Renal cortex interstitium (tissue), 11 donors: ENCODE data around the gene MAP2K3. TPM values are rescaled to one million over a fixed set of nuclear protein-coding genes. Genes with fewer than 3 reads are reported as not detected.

Experiments
- DNase-seq, 11 donors: peaks; one replicate each; pipeline ENCODE4 v3.0.0-alpha.2; 2013; ENCODE audit warnings: low read depth in 9 of 11, low spot score in 4 of 11; ENCODE audit errors: extremely low read depth in 1 of 11
- polyA plus RNA-seq, 3 donors: library from polyadenylated mRNA; unstranded; fragments of 120-200 nt; gene quantifications; one replicate each; pipeline ENCODE4 v1.2.1, GENCODE V29; 2013; ENCODE audit not compliant: insufficient read length in 3 of 3

MAP2K3 gene
- polyA plus RNA-seq, 3 donors: 20.6 to 25.8 (median 22.9) TPM

- DNase-seq: no peak
These were observed 34.4 kb upstream of the MAP2K3 start for GRCh38 chr17:21249920-21250703.

GRCh38 chr17:21250854-21251253, 33.7 kb upstream of the MAP2K3 start:
- no peak for DNase-seq

GRCh38 chr17:21251337-21252010, 33.0 kb upstream of the MAP2K3 start:
- DNase-seq: no peak

GRCh38 chr17:21252289-21252795, 32.2 kb upstream of the MAP2K3 start:
- no peak for DNase-seq

- DNase-seq: peak; percentile 44 to 84 (median 75)
These were observed 31.5 kb upstream of the MAP2K3 start, which contains the start of gene NATD1 for GRCh38 chr17:21252796-21253645. Gene NATD1, minus strand, starts transcription at chr17:21253410. Its CDS starts 146 bp downstream, at chr17:21253264.

GRCh38 chr17:21253646-21254441, 30.7 kb upstream of the MAP2K3 start:
- no peak for DNase-seq

GRCh38 chr17:21258593-21258992, 25.9 kb upstream of the MAP2K3 start:
- no peak for DNase-seq

GRCh38 chr17:21262259-21262993, 22.1 kb upstream of the MAP2K3 start:
- DNase-seq: no peak

- DNase-seq: no peak
These were observed 21.1 kb upstream of the MAP2K3 start for GRCh38 chr17:21263376-21263775.

GRCh38 chr17:21268596-21269188, 15.8 kb upstream of the MAP2K3 start:
- no peak for DNase-seq

- DNase-seq: no peak
These were observed 15.1 kb upstream of the MAP2K3 start for GRCh38 chr17:21269394-21269793.

GRCh38 chr17:21271454-21272183, 12.9 kb upstream of the MAP2K3 start:
- no peak for DNase-seq

GRCh38 chr17:21272250-21272649, 12.3 kb upstream of the MAP2K3 start:
- no peak for DNase-seq

GRCh38 chr17:21272881-21273792, 11.4 kb upstream of the MAP2K3 start:
- no peak for DNase-seq

- no peak for DNase-seq
These were observed 9.4 kb upstream of the MAP2K3 start for GRCh38 chr17:21275047-21275578.
